Activated CD4-positive, alpha-beta memory T cell treated with anti-CD3 and anti-CD28 coated beads for 36 hours (primary cell): ENCODE measurements around the gene TRIM44. TPM values are rescaled to one million over a fixed set of nuclear protein-coding genes. Genes with fewer than 3 reads are reported as not detected.
"Not testable (repeated sequence)": the region's sequence is repeated elsewhere in the genome, so short reads cannot be mapped to it uniquely, and the experiment has no call there.

Experiments used
- CTCF ChIA-PET: fragments of 350-600 bp; sonication (Branson Sonifier 250); formaldehyde crosslinking; loops from one replicate; lab custom pipeline; 2021; ENCODE audit warnings: antibody characterized with exemption, inconsistent platforms; lab: Charles Lee
- POLR2A ChIA-PET: fragments of 350-600 bp; sonication (Branson Sonifier 250); formaldehyde crosslinking; loops from one replicate; lab custom pipeline; 2021; ENCODE audit warnings: antibody characterized with exemption; lab: Charles Lee
- DNase-seq: peaks from one replicate; pipeline ENCODE4 v3.0.0-alpha.2; 2020
- H3K27ac Mint-ChIP-seq: one replicate; pipeline ENCODE4 v1.8.0; 2021; ENCODE audit warnings: mixed read lengths
- H3K27me3 Mint-ChIP-seq: one replicate; pipeline ENCODE4 v1.8.0; 2021; ENCODE audit warnings: mixed read lengths
- H3K36me3 Mint-ChIP-seq: one replicate; pipeline ENCODE4 v1.8.0; 2021; ENCODE audit warnings: mixed read lengths
- H3K4me1 Mint-ChIP-seq: one replicate; pipeline ENCODE4 v1.8.0; 2021; ENCODE audit warnings: low read depth, mixed read lengths
- H3K4me3 Mint-ChIP-seq: one replicate; pipeline ENCODE4 v1.8.0; 2021; ENCODE audit warnings: mild to moderate bottlenecking, mixed read lengths
- H3K9me3 Mint-ChIP-seq: one replicate; pipeline ENCODE4 v1.8.0; 2021; ENCODE audit warnings: mixed read lengths
- intact Hi-C: fragments of 100-400 bp; cut with micrococcal nuclease; formaldehyde crosslinking; loops from one replicate; pipeline ENCODE4 v1.15.1; 2023
- total RNA-seq, 2 experiments: library from RNA; stranded (reverse); gene quantifications; one replicate each; pipeline ENCODE4 v1.2.3, GENCODE V29; 2021

Gene TRIM44
- total RNA-seq, 2 experiments from 2014 or later = 27.3 to 30.0 TPM

DNA sequence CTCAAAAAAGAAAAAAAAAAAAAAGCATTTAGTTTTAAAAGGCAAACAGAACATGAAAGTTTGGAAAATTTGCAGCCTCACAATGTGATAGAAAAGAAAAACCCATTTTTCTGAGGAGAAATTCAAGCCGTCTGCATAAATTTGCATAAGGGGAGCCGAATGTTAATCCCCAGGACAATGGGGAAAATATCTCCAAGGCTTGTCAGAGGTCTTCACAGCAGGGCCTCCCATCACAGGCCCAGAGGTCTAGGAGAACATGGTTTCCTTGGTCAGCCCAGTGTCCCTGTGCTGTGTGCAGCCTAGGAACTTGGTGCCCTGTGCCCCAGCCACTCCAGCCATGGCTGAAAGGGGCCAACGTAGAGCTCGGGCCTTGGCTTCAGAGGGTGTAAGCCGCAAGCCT, 109.1 kb downstream of the TRIM44 start:
- intact Hi-C loops = no loop called here
- POLR2A ChIA-PET = no interaction called here

DNA sequence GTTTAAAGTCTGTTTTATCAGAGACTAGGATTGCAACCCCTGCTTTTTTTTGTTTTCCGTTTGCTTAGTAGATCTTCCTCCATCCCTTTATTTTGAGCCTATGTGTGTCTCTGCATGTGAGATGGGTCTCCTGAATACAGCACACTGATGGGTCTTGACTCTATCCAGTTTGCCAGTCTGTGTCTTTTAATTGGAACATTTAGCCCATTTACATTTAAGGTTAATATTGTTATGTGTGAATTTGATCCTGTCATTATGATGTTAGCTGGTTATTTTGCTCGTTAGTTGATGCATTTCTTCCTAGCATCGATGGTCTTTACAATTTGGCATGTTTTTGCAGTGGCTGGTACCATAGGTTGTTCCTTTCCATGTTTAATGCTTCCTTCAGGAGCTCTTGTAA, 114.7 kb downstream of the TRIM44 start:
- H3K9me3 Mint-ChIP-seq = peaks cover 54% of the 10 kb centered on the region
- H3K27me3 Mint-ChIP-seq, H3K27ac Mint-ChIP-seq, DNase-seq, intact Hi-C loops, H3K4me1 Mint-ChIP-seq, H3K4me3 Mint-ChIP-seq, CTCF ChIA-PET, POLR2A ChIA-PET: not testable (repeated sequence)
- H3K36me3 Mint-ChIP-seq = peaks cover 34% of the 10 kb centered on the region

More for the DNA sequence above, 109.1 kb downstream of the TRIM44 start:
- CTCF ChIA-PET = no interaction called here
- Mint-ChIP-seq H3K27ac (no peak overlapping the region), H3K27me3 (no peaks in the 10 kb centered on the region), H3K9me3 (peaks cover 51% of the 10 kb centered on the region), H3K4me1 (no peaks in the 10 kb centered on the region), H3K36me3 (peaks cover 52% of the 10 kb centered on the region), H3K4me3 (no peak overlapping the region)
- no peak for DNase-seq

DNA sequence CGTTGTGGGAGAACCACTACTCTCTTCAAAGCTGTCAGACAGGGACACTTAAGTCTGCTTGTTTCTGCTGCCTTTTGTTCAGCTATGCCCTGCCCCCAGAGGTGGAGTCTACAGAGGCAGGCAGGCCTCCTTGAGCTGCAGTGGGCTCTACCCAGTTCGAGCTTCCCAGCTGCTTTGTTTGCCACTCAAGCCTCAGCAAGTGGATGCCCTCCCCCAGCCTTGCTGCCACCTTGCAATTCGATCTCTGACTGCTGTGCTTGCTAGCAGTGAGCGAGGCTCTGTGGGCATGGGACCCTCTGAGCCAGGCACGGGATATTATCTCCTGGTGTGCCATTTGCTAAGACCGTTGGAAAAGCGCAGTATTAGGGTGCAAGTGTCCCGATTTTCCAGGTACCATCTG, 116.4 kb downstream of the TRIM44 start:
- H3K27me3 Mint-ChIP-seq, POLR2A ChIA-PET, intact Hi-C loops, H3K4me3 Mint-ChIP-seq, DNase-seq, H3K27ac Mint-ChIP-seq, CTCF ChIA-PET: not testable (repeated sequence)
- peaks cover 39% of the 10 kb centered on the region for H3K9me3 Mint-ChIP-seq
- H3K4me1 Mint-ChIP-seq = peaks cover 14% of the 10 kb centered on the region
- H3K36me3 Mint-ChIP-seq = peaks cover 24% of the 10 kb centered on the region

- ChIA-PET CTCF (no interaction called here), POLR2A (no interaction called here)
- intact Hi-C loops = no loop called here
- no peak for DNase-seq
- no peak overlapping the region for H3K4me3 Mint-ChIP-seq
- H3K4me1 Mint-ChIP-seq = peaks cover 17% of the 10 kb centered on the region
- H3K27me3 Mint-ChIP-seq = no peaks in the 10 kb centered on the region
- H3K27ac Mint-ChIP-seq = no peak overlapping the region
- H3K9me3 Mint-ChIP-seq = peaks cover 34% of the 10 kb centered on the region
- peaks cover 21% of the 10 kb centered on the region for H3K36me3 Mint-ChIP-seq
Measured at GRCh38 chr11:35779409-35779808, 116.8 kb downstream of the TRIM44 start.

- CTCF ChIA-PET = interaction anchor here (1.7 kb wide), 1 partner anchor 41 kb away, joined by 8 read pairs; no protein-coding TSS in a partner anchor
Measured at GRCh38 chr11:35780951-35781860, 118.6 kb downstream of the TRIM44 start.

GRCh38 chr11:35781861-35782470, 119.4 kb downstream of the TRIM44 start:
- ChIA-PET POLR2A (no interaction called here), CTCF (interaction anchor here (1.7 kb wide), 1 partner anchor 40 kb away, joined by 8 read pairs; no protein-coding TSS in a partner anchor)
- H3K36me3 Mint-ChIP-seq = peaks cover 14% of the 10 kb centered on the region
- intact Hi-C loops = no loop called here
- H3K4me1 Mint-ChIP-seq = peaks cover 37% of the 10 kb centered on the region
- no peak for DNase-seq
- no peak overlapping the region for H3K27ac Mint-ChIP-seq
- H3K4me3 Mint-ChIP-seq = no peak overlapping the region
- peaks cover 18% of the 10 kb centered on the region for H3K9me3 Mint-ChIP-seq
- H3K27me3 Mint-ChIP-seq = no peaks in the 10 kb centered on the region

More at GRCh38 chr11:35780951-35781860, 118.6 kb downstream of the TRIM44 start:
- Mint-ChIP-seq H3K36me3 (peaks cover 13% of the 10 kb centered on the region), H3K4me1 (peaks cover 31% of the 10 kb centered on the region), H3K4me3 (no peak overlapping the region), H3K27ac (no peak overlapping the region), H3K9me3 (peaks cover 23% of the 10 kb centered on the region), H3K27me3 (no peaks in the 10 kb centered on the region)
- DNase-seq = no peak
- POLR2A ChIA-PET = no interaction called here
- intact Hi-C loops = no loop called here

- Mint-ChIP-seq H3K27me3 (no peaks in the 10 kb centered on the region), H3K27ac (no peak overlapping the region), H3K36me3 (peaks cover 8% of the 10 kb centered on the region), H3K4me1 (peaks cover 38% of the 10 kb centered on the region), H3K4me3 (no peak overlapping the region), H3K9me3 (peaks cover 9% of the 10 kb centered on the region)
- DNase-seq = no peak
- ChIA-PET CTCF (no interaction called here), POLR2A (no interaction called here)
- intact Hi-C loops = no loop called here
Measured at GRCh38 chr11:35783809-35784208, 121.2 kb downstream of the TRIM44 start.

- intact Hi-C loops = loop anchor here (5.0 kb wide), 1 partner anchor 122 kb away; the partner anchor contains the start of gene TRIM44
- Mint-ChIP-seq H3K4me1 (peaks cover 38% of the 10 kb centered on the region), H3K27ac (no peak overlapping the region), H3K4me3 (no peak overlapping the region), H3K27me3 (no peaks in the 10 kb centered on the region), H3K36me3 (peaks cover 3% of the 10 kb centered on the region), H3K9me3 (peaks cover 1% of the 10 kb centered on the region)
- ChIA-PET CTCF (interaction anchor here (2.0 kb wide), 1 partner anchor 37 kb away, joined by 7 read pairs; no protein-coding TSS in a partner anchor), POLR2A (no interaction called here)
- no peak for DNase-seq
Measured at GRCh38 chr11:35784699-35785098, 122.1 kb downstream of the TRIM44 start.

DNA sequence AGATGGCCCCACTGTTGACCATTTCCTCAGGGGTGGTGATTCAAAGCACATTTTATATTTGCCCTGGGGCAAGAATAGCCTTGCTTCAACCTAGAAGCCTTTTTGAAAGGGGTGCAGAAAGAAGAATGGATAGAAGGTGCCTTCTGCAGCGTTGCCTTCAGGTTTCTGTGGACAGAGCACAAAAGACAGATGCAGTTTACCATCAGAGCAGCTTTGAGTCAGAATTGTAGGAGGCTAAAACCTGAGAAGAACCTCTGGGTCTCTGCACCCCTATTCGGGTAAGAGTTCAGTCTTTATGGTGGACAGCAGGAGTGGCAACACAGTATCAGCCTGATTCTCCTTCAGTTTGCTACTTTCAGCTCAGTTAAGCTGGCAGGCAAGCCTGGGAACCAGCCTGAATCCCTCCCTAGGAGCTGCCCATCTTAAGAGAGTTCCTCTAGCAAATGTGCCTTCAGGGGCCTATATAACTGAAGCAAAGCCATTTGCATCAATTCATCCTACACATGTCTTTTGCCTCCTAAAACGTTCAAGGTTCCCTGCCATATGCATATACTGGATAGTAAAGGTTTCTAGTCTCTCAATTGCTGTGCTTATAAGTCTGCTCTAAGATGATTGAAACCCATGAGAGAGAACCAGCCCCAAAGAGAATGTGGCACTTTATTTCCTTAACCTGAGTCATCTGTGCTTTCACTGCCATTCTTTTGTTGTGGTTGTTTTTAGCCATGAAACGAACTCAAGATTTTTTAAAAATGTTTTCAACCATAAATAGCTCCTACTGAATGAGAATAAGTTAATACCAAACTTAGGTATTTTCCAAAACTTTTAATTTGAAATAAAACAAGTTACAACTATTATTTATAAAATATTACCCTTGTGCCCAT, 123.0 kb downstream of the TRIM44 start:
- POLR2A ChIA-PET = no interaction called here
- H3K4me1 Mint-ChIP-seq = peaks cover 38% of the 10 kb centered on the region
- CTCF ChIA-PET = interaction anchor here (2.0 kb wide), 1 partner anchor 36 kb away, joined by 7 read pairs; no protein-coding TSS in a partner anchor
- no peak overlapping the region for H3K27ac Mint-ChIP-seq
- H3K36me3 Mint-ChIP-seq = peaks cover 3% of the 10 kb centered on the region
- DNase-seq = no peak
- no peak overlapping the region for H3K4me3 Mint-ChIP-seq
- intact Hi-C loops = loop anchor here (5.0 kb wide), 1 partner anchor 123 kb away; the partner anchor contains the start of gene TRIM44
- no peaks in the 10 kb centered on the region for H3K27me3 Mint-ChIP-seq
- no peaks in the 10 kb centered on the region for H3K9me3 Mint-ChIP-seq

- DNase-seq = no peak
- Mint-ChIP-seq H3K4me3 (no peak overlapping the region), H3K9me3 (no peaks in the 10 kb centered on the region), H3K36me3 (peaks cover 3% of the 10 kb centered on the region), H3K4me1 (peaks cover 38% of the 10 kb centered on the region), H3K27me3 (no peaks in the 10 kb centered on the region), H3K27ac (no peak overlapping the region)
- POLR2A ChIA-PET = no interaction called here
- CTCF ChIA-PET = interaction anchor here (2.0 kb wide), 1 partner anchor 36 kb away, joined by 7 read pairs; no protein-coding TSS in a partner anchor
- intact Hi-C loops = loop anchor here (5.0 kb wide), 1 partner anchor 124 kb away; the partner anchor contains the start of gene TRIM44
Measured at GRCh38 chr11:35786188-35786587, 123.6 kb downstream of the TRIM44 start.

DNA sequence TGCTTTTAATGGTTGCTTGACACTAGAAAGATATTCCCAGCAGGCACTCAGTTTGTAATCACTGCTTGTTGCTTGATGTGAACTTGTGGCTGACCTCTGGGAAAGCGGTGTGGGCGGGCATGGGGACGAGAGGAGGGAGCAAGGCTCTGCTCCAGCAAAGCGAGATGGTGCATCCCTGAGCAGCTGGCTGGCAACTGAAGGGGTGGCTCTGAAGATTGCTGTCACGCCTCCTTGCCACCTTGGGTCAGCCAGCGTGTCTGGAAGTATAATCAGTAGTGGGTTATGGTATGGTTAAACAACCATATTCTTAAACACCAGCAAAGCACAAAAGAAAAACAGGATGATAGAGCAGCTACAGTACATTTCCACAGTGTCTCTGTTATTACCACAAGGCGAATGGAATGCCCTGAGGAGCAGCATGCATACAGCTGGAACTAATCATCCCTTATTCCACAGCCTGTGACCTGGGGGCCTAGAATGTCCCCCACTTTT, 124.5 kb downstream of the TRIM44 start:
- no peaks in the 10 kb centered on the region for H3K27me3 Mint-ChIP-seq
- H3K4me3 Mint-ChIP-seq = no peak overlapping the region
- H3K27ac Mint-ChIP-seq = no peak overlapping the region
- POLR2A ChIA-PET = no interaction called here
- H3K36me3 Mint-ChIP-seq = peaks cover 3% of the 10 kb centered on the region
- intact Hi-C loops = loop anchor here (5.0 kb wide), 1 partner anchor 125 kb away; the partner anchor contains the start of gene TRIM44
- H3K9me3 Mint-ChIP-seq = no peaks in the 10 kb centered on the region
- CTCF ChIA-PET = no interaction called here
- H3K4me1 Mint-ChIP-seq = peaks cover 35% of the 10 kb centered on the region
- DNase-seq = no peak
